PC-9 (cell line): ENCODE data around the gene GDF10. TPM values are rescaled to one million over a fixed set of nuclear protein-coding genes. Genes with fewer than 3 reads are reported as not detected.

Experiments
- BruUV-seq: library from RNA; stranded (reverse); fragments of 400-500 nt; replicated peaks from 2 replicates; lab custom pipeline; 2021; lab: Mats Ljungman, UMichigan
- CTCF ChIA-PET: fragments of 300-600 bp; sonication (Branson Sonifier 250); formaldehyde crosslinking; loops from one replicate; lab custom pipeline; 2022; ENCODE audit warnings: antibody characterized with exemption; lab: Charles Lee
- POLR2A ChIA-PET: fragments of 300-600 bp; sonication (Branson Sonifier 250); formaldehyde crosslinking; loops from one replicate; lab custom pipeline; 2022; ENCODE audit warnings: antibody characterized with exemption; ENCODE audit not compliant: unreplicated experiment; lab: Charles Lee
- DNase-seq, 2 experiments: peaks; one replicate each; pipeline versions ENCODE4 v3.0.0 to v3.0.0-alpha.2; 2015 to 2022; ENCODE audit warnings: mixed read lengths in 1 of 2
- H2AFZ ChIP-seq: fragments of 200-600 bp; sonication (generic); 2 replicates; pipeline ENCODE4 v1.8.1; 2017; ENCODE audit warnings: antibody characterized with exemption
- H3F3A ChIP-seq: fragments of 200-600 bp; sonication (generic); 2 replicates; pipeline ENCODE4 v1.8.1; 2017; ENCODE audit warnings: antibody characterized with exemption, mild to moderate bottlenecking, low read depth; ENCODE audit not compliant: insufficient read depth
- H3K27ac ChIP-seq: fragments of 200-600 bp; sonication (generic); 2 replicates; pipeline ENCODE4 v1.6.1; 2016; ENCODE audit warnings: mixed run types
- H3K27me3 ChIP-seq: fragments of 200-600 bp; sonication (generic); 2 replicates; pipeline ENCODE4 v1.6.1; 2016; ENCODE audit warnings: low read depth, mixed run types; ENCODE audit not compliant: insufficient read depth
- H3K36me3 ChIP-seq: fragments of 200-600 bp; sonication (generic); 2 replicates; pipeline ENCODE4 v1.6.1; 2016; ENCODE audit warnings: low read depth, mixed run types
- H3K4me1 ChIP-seq: fragments of 200-600 bp; sonication (generic); replicated peaks from 2 replicates; pipeline ENCODE4 v1.6.1; 2016; ENCODE audit warnings: mixed run types; ENCODE audit not compliant: insufficient read depth
- H3K4me2 ChIP-seq: fragments of 200-600 bp; sonication (generic); 2 replicates; pipeline ENCODE4 v1.6.1; 2017; ENCODE audit warnings: mixed run types
- H3K4me3 ChIP-seq: fragments of 200-600 bp; sonication (generic); 2 replicates; pipeline ENCODE4 v1.6.1; 2016; ENCODE audit warnings: mixed run types
- H3K79me2 ChIP-seq: fragments of 200-600 bp; sonication (generic); 2 replicates; pipeline ENCODE4 v1.6.1; 2017; ENCODE audit warnings: low read depth, mixed run types
- H3K9me2 ChIP-seq: fragments of 200-600 bp; sonication (generic); 2 replicates; pipeline ENCODE4 v1.8.1; 2017; ENCODE audit warnings: mild to moderate bottlenecking; ENCODE audit not compliant: insufficient read depth
- H3K9me3 ChIP-seq: fragments of 200-600 bp; sonication (generic); 2 replicates; pipeline ENCODE4 v1.8.1; 2016; ENCODE audit warnings: low read depth; ENCODE audit not compliant: insufficient read depth
- H4K20me1 ChIP-seq: fragments of 200-600 bp; sonication (generic); 2 replicates; pipeline ENCODE4 v1.8.1; 2017; ENCODE audit not compliant: insufficient read depth
- CTCF ChIP-seq: fragments of 200-600 bp; sonication (generic); conservative IDR thresholded peaks from 2 replicates; pipeline ENCODE4 v1.6.1; 2017; ENCODE audit warnings: mixed run types, antibody characterized with exemption, mild to moderate bottlenecking, moderate library complexity
- EZH2 ChIP-seq: fragments of 200-600 bp; sonication (generic); IDR thresholded peaks from 2 replicates; pipeline ENCODE4 v1.8.0; 2017; ENCODE audit warnings: antibody characterized with exemption, low read depth
- intact Hi-C: fragments of 100-400 bp; cut with micrococcal nuclease; formaldehyde crosslinking; loops from one replicate; pipeline ENCODE4 v1.10.0; 2022; ENCODE audit not compliant: unreplicated experiment
- total RNA-seq: library from RNA; stranded (reverse); gene quantifications from 2 replicates; pipeline ENCODE4 v1.2.3, GENCODE V29; 2021

The GDF10 gene
- total RNA-seq, 1 experiment from 2014 or later, result not detected

GRCh38 chr10:47334466-47335295, 34.7 kb downstream of the GDF10 start:
- BruUV-seq, result no TSS peak
- H2AFZ ChIP-seq, result no peak overlapping the region
- H3K9me2 ChIP-seq, result no peaks in the 10 kb centered on the region
- no peaks in the 10 kb centered on the region for H4K20me1 ChIP-seq
- H3K27ac ChIP-seq, result no peak overlapping the region
- DNase-seq, result no peak
- H3K4me1 ChIP-seq, result no peaks in the 10 kb centered on the region; the same call in 1 of the 2 replicates
- no peak overlapping the region for H3K4me3 ChIP-seq
- ChIA-PET CTCF (no interaction called here), POLR2A (no interaction called here)
- no peaks in the 10 kb centered on the region for H3F3A ChIP-seq
- H3K9me3 ChIP-seq, result no peaks in the 10 kb centered on the region
- intact Hi-C loops, result no loop called here
- H3K27me3 ChIP-seq, result peaks cover 16% of the 10 kb centered on the region
- TF ChIP-seq EZH2 (no peak), CTCF (no peak)
- no peaks in the 10 kb centered on the region for H3K79me2 ChIP-seq
- H3K36me3 ChIP-seq, result no peaks in the 10 kb centered on the region
- no peak overlapping the region for H3K4me2 ChIP-seq

GRCh38 chr10:47335906-47336305, 35.9 kb downstream of the GDF10 start:
- H4K20me1 ChIP-seq, result no peaks in the 10 kb centered on the region
- peaks cover 16% of the 10 kb centered on the region for H3K27me3 ChIP-seq
- no peak overlapping the region for H3K4me2 ChIP-seq
- no peak overlapping the region for H3K4me3 ChIP-seq
- TF ChIP-seq CTCF, result no peak
- intact Hi-C loops, result no loop called here
- H3K27ac ChIP-seq, result no peak overlapping the region
- no TSS peak for BruUV-seq
- H3K36me3 ChIP-seq, result no peaks in the 10 kb centered on the region
- no peaks in the 10 kb centered on the region for H3K79me2 ChIP-seq
- no peaks in the 10 kb centered on the region for H3F3A ChIP-seq
- ChIA-PET POLR2A (no interaction called here), CTCF (no interaction called here)
- no peaks in the 10 kb centered on the region for H3K9me2 ChIP-seq
- H3K9me3 ChIP-seq, result no peaks in the 10 kb centered on the region
- no peaks in the 10 kb centered on the region; the same call in 1 of the 2 replicates for H3K4me1 ChIP-seq
- no peak overlapping the region for H2AFZ ChIP-seq
- DNase-seq, result no peak

- Histone ChIP-seq H3K9me2 (no peaks in the 10 kb centered on the region), H3K9me3 (no peaks in the 10 kb centered on the region), H3K4me1 (no peaks in the 10 kb centered on the region; the same call in 1 of the 2 replicates), H2AFZ (no peak overlapping the region), H3K27ac (no peak overlapping the region), H3K36me3 (no peaks in the 10 kb centered on the region), H3F3A (no peaks in the 10 kb centered on the region), H3K27me3 (peaks cover 16% of the 10 kb centered on the region), H4K20me1 (no peaks in the 10 kb centered on the region), H3K4me3 (no peak overlapping the region), H3K79me2 (no peaks in the 10 kb centered on the region), H3K4me2 (no peak overlapping the region)
- POLR2A ChIA-PET, result no interaction called here
- no peak for DNase-seq
- TF ChIP-seq EZH2 (no peak), CTCF (no peak)
- BruUV-seq, result no TSS peak
- CTCF ChIA-PET, result no interaction called here
- intact Hi-C loops, result no loop called here
Measured at GRCh38 chr10:47336387-47337134, 36.6 kb downstream of the GDF10 start.
